Psoas muscle (tissue), 8 donors: ENCODE results near the gene SCT. TPM values are rescaled to one million over a fixed set of nuclear protein-coding genes. Genes with fewer than 3 reads are reported as not detected.

ENCODE experiments used
- ATAC-seq, 4 donors: fragments of 200-7000 bp; cut with Tn5 transposase; one replicate each; pipeline ENCODE4 v1.9.1; 2020; ENCODE audit warnings: moderate library complexity in 3 of 4, mild to moderate bottlenecking in 2 of 4
- DNase-seq, 2 donors: peaks; one replicate each; pipeline ENCODE4 v3.0.0-alpha.2; 2020
- H3K27ac ChIP-seq: fragments of 200-600 bp; one replicate; pipeline ENCODE4 v1.8.0; 2022
- H3K27me3 ChIP-seq, 3 donors: fragments of 200-600 bp in 1 of 3; one replicate each; pipeline versions ENCODE4 v1.6.1 to v1.8.0; 2013 to 2022; ENCODE audit warnings: low read length in 2 of 3, mild to moderate bottlenecking in 2 of 3, moderate library complexity in 1 of 3; ENCODE audit not compliant: insufficient read depth in 3 of 3
- H3K36me3 ChIP-seq, 2 donors: fragments of 200-600 bp in 1 of 2; one replicate each; pipeline versions ENCODE4 v1.6.1 to v1.8.0; 2013 to 2022; ENCODE audit warnings: low read depth in 1 of 2, mild to moderate bottlenecking in 1 of 2, moderate library complexity in 1 of 2; ENCODE audit not compliant: insufficient read depth in 1 of 2
- H3K4me1 ChIP-seq: fragments of 200-600 bp; one replicate; pipeline ENCODE4 v1.8.0; 2022
- H3K4me3 ChIP-seq: fragments of 200-600 bp; one replicate; pipeline ENCODE4 v1.8.0; 2022; ENCODE audit warnings: mild to moderate bottlenecking
- H3K9me3 ChIP-seq: fragments of 200-600 bp; one replicate; pipeline ENCODE4 v1.8.0; 2022
- WGBS, 3 donors: extraction: QIAGEN DNeasy Blood & Tissue Kit; methylation state at CpG; one replicate each; pipeline versions ENCODE4 v1.1.6 to v1.1.7; 2013; 5-methylcytosine and 5-hydroxymethylcytosine counted together
- intact Hi-C, 2 donors: fragments of 100-400 bp; cut with DNase I; formaldehyde crosslinking; loops; one replicate each; pipeline versions ENCODE4 v1.11.0 to v1.14.2; 2022
- polyA plus RNA-seq, 3 donors: library from polyadenylated mRNA; stranded (reverse); fragments of 200-250 nt; gene quantifications; one replicate each; pipeline ENCODE4 v1.2.3, GENCODE V29; 2013
- total RNA-seq, 4 donors: library from RNA; stranded (reverse); fragmentation: NEBNext Ultra II Directional in 2 of 4; extraction: Animal tissue kit (Norgen Biotek cat#: 25700) in 2 of 4; gene quantifications; one replicate each; pipeline versions ENCODE4 v1.2.1 to v1.2.4, GENCODE V29; 2021 to 2023
- TF ChIP-seq, protein P1 (sequence below): fragments of 200-600 bp; IDR thresholded peaks from one replicate; pipeline ENCODE4 v1.8.0; 2022; ENCODE audit warnings: antibody characterized with exemption
- donor health status: healthy with polysubstance abuse.
- donor health status: DM: no; HTN: no; CAD: no; lungs with moderate emphysema.
- donor health status: Bipolar disorder and iron deficiency.
- donor health status: healthy.
- donor health status: DM: yes; HTN: yes; CAD: no.
- donor health status: DM: no; HTN: no; CAD: no.
- donor health status: DM: no; HTN: no; CAD: no.
- donor health status: DM: yes; HTN: yes; CAD: no.

The SCT gene
- total and polyA plus RNA-seq, 7 donors = 0.44 to 4.8 (median 1.3) TPM; not detected in 3

DNA sequence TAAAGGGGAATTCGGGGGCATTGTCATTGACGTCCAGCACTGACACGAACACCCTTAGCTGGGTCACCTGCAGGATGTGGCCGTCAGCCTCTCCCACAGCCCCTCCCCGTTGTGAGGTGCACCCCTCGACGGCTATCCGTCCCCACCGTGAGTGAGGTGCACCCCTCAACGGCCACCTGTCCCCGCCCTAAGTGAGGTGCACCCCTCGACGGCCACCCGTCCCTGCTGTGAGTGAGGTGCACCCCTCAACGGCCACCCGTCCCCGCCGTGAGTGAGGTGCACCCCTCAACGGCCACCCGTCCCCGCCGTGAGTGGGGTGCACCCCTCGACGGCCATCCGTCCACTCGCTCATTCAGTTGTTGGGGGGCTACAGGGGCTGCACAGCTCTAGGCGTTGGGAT is 5.1 kb downstream of the SCT start:
- H3K4me3 ChIP-seq = no peak overlapping the region
- peaks cover 0 to 6% of the 10 kb centered on the region in 2 donors for H3K36me3 ChIP-seq
- TF ChIP-seq, protein P1, sequence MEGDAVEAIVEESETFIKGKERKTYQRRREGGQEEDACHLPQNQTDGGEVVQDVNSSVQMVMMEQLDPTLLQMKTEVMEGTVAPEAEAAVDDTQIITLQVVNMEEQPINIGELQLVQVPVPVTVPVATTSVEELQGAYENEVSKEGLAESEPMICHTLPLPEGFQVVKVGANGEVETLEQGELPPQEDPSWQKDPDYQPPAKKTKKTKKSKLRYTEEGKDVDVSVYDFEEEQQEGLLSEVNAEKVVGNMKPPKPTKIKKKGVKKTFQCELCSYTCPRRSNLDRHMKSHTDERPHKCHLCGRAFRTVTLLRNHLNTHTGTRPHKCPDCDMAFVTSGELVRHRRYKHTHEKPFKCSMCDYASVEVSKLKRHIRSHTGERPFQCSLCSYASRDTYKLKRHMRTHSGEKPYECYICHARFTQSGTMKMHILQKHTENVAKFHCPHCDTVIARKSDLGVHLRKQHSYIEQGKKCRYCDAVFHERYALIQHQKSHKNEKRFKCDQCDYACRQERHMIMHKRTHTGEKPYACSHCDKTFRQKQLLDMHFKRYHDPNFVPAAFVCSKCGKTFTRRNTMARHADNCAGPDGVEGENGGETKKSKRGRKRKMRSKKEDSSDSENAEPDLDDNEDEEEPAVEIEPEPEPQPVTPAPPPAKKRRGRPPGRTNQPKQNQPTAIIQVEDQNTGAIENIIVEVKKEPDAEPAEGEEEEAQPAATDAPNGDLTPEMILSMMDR = no peak
- DNase-seq (no peak), ATAC-seq (no peak)
- no peaks in the 10 kb centered on the region for H3K9me3 ChIP-seq
- peaks cover 0 to 2% (median 0%) of the 10 kb centered on the region in 3 donors for H3K27me3 ChIP-seq
- 87 to 92% (median 90%) methylated on average over 24 to 27 of the region's 27 CpGs for WGBS, 3 donors
- intact Hi-C loops = no loop called here
- H3K4me1 ChIP-seq = peaks cover 4% of the 10 kb centered on the region
- no peak overlapping the region for H3K27ac ChIP-seq

DNA sequence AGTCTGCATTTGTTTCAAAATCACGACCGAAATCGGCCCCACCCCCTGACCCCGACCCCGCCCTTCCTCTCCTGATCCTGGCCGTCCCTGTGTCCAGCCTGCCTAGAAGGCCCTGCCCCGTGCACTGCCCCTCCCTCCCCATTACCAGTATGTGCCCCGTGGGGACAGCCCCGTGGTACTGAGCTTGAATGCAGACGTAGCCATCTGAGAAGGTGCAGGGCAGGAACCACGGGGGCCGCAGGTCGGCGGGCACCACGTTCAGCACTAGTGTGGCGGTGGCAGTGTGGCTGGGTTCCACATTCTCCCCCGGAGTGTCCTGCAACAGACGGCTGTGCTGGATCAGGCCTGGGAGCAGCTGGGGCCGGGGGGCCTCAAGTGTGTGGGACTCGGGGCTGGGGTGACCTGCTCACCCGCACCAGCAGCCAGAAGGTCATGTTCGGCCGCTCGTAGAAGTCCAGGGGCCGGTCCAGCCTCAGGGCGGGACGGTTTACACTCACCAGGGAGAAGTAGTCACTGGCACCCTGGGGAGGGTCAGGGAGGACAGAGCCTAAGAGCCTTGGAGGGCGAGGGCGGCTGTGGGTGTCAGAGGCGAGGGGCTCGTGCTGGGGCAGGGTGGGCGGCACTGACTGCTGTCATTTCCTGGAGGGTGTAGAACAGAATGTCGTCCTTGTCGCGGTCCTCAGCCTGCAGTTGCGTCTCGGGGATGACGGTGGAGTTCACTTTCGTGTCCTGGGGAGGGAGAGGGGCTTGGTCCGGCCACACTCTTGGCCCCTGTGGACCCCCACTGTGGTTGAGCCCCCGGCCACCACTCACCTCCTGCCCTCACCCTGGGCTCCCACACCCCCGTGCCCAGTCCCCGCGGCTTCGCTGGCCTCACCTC is 5.8 kb downstream of the SCT start:
- intact Hi-C loops = no loop called here
- H3K4me3 ChIP-seq = no peak overlapping the region
- H3K27me3 ChIP-seq = no peaks in the 10 kb centered on the region
- H3K4me1 ChIP-seq = peaks cover 5% of the 10 kb centered on the region
- no peak for DNase-seq
- no peak for ATAC-seq
- no peaks in the 10 kb centered on the region for H3K9me3 ChIP-seq
- WGBS, 3 donors = 69 to 78% (median 69%) methylated on average over 42 to 45 of the region's 45 CpGs
- H3K36me3 ChIP-seq = peaks cover 0 to 6% of the 10 kb centered on the region in 2 donors
- no peak overlapping the region for H3K27ac ChIP-seq
- TF ChIP-seq, protein P1 = no peak

DNA sequence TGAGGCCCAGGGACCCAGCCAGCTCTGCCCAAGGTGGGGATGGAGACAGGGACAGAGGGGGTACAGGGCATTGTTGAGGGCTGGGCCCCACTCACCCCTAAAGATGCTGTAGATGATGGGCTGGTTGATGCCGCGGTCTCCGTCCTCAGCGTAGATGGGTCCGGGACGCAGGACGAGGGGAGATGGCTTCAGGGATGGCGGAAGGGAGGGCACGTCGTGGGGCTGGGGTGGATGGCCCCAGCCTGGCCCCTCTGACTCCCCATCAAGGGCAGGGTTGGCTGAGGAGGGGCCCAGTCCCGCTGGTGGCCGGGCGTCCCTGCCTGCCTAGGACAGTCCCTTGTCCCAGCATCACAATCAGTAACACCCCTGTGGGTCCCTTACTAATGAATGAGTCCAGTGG is 6.8 kb downstream of the SCT start:
- TF ChIP-seq, protein P1 = no peak
- H3K36me3 ChIP-seq = peaks cover 0 to 6% of the 10 kb centered on the region in 2 donors

DNA sequence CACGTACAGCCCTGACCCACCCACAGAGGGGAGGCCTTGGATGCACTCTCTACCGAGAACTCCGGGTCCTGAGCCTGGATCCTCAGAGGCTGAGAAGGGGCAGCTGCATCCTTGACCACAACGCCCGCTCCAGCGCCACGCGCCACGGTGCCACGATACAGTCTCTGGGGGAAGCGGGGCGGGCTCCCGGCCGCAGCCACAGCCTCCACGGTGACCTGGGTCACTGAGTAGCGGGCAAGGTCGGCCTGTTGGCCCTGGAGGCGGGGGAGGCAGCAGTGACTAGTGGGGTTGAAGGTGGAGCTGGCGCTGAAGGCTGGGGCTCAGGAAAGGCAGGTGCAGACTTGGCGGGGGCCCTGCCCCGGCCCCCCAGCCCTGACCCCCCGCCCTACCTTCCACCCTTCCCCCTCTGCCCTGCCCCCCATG is 7.3 kb downstream of the SCT start:
- WGBS, 3 donors = 94 to 96% (median 95%) methylated on average over 17 to 22 of the region's 22 CpGs
- H3K27ac ChIP-seq = no peak overlapping the region
- intact Hi-C loops = no loop called here
- H3K9me3 ChIP-seq = no peaks in the 10 kb centered on the region
- no peak for ATAC-seq
- no peak overlapping the region for H3K4me3 ChIP-seq
- H3K4me1 ChIP-seq = peaks cover 11% of the 10 kb centered on the region
- no peaks in the 10 kb centered on the region for H3K27me3 ChIP-seq
- DNase-seq = no peak
- TF ChIP-seq, protein P1 = no peak
- peaks cover 0 to 8% of the 10 kb centered on the region in 2 donors for H3K36me3 ChIP-seq

More for the DNA sequence above, 6.8 kb downstream of the SCT start:
- DNase-seq (no peak), ATAC-seq (no peak)
- Histone ChIP-seq H3K9me3 (no peaks in the 10 kb centered on the region), H3K27ac (no peak overlapping the region), H3K4me1 (peaks cover 5% of the 10 kb centered on the region), H3K4me3 (no peak overlapping the region), H3K27me3 (no peaks in the 10 kb centered on the region)
- WGBS, 3 donors = 95 to 98% (median 96%) methylated on average over 13 of the region's 13 CpGs
- intact Hi-C loops = no loop called here
